Calu3 (cell line): ENCODE results near the gene BACH2. TPM values are rescaled to one million over a fixed set of nuclear protein-coding genes. Genes with fewer than 3 reads are reported as not detected.

ENCODE experiments used
- BruUV-seq: library from RNA; stranded (reverse); fragments of 400-500 nt; replicated peaks from 2 replicates; lab custom pipeline; 2021; lab: Mats Ljungman, UMichigan
- CTCF ChIA-PET: fragments of 300-600 bp; sonication (Branson Sonifier 250); formaldehyde crosslinking; loops from one replicate; lab custom pipeline; 2022; ENCODE audit warnings: antibody characterized with exemption; lab: Charles Lee
- DNase-seq: peaks from one replicate; pipeline ENCODE4 v3.0.0; 2022
- H3K27ac Mint-ChIP-seq: one replicate; pipeline ENCODE4 v1.8.0; 2022; ENCODE audit warnings: mixed read lengths; ENCODE audit not compliant: unreplicated experiment
- H3K27me3 Mint-ChIP-seq: one replicate; pipeline ENCODE4 v1.8.0; 2022; ENCODE audit warnings: mixed read lengths; ENCODE audit not compliant: unreplicated experiment
- H3K36me3 Mint-ChIP-seq: one replicate; pipeline ENCODE4 v1.8.0; 2022; ENCODE audit warnings: mild to moderate bottlenecking, moderate library complexity, mixed read lengths; ENCODE audit not compliant: insufficient read depth, unreplicated experiment
- H3K4me1 Mint-ChIP-seq: one replicate; pipeline ENCODE4 v1.8.0; 2022; ENCODE audit warnings: mild to moderate bottlenecking, low read depth, mixed read lengths; ENCODE audit not compliant: unreplicated experiment
- H3K4me3 Mint-ChIP-seq: one replicate; pipeline ENCODE4 v1.8.0; 2022; ENCODE audit warnings: mild to moderate bottlenecking, low read depth, moderate library complexity, mixed read lengths; ENCODE audit not compliant: unreplicated experiment
- H3K9me3 Mint-ChIP-seq: one replicate; pipeline ENCODE4 v1.8.0; 2022; ENCODE audit warnings: low read depth, mixed read lengths; ENCODE audit not compliant: unreplicated experiment
- CTCF ChIP-seq: fragments of 200-600 bp; IDR thresholded peaks from one replicate; pipeline ENCODE4 v1.8.0; 2022; ENCODE audit warnings: antibody characterized with exemption; ENCODE audit not compliant: unreplicated experiment
- intact Hi-C: fragments of 100-400 bp; cut with micrococcal nuclease; formaldehyde crosslinking; loops from one replicate; pipeline ENCODE4 v1.10.0; 2022; ENCODE audit not compliant: unreplicated experiment
- total RNA-seq: library from RNA; stranded (reverse); gene quantifications from 2 replicates; pipeline ENCODE4 v1.2.3, GENCODE V29; 2022

The BACH2 gene
- total RNA-seq, 1 experiment from 2014 or later: 7.2 TPM

GRCh38 chr6:89955364-89955763 lies 341.3 kb downstream of the BACH2 start:
- no TSS peak for BruUV-seq
- Mint-ChIP-seq H3K36me3 (no peaks in the 10 kb centered on the region), H3K27ac (no peak overlapping the region), H3K4me3 (no peak overlapping the region), H3K4me1 (peaks cover 11% of the 10 kb centered on the region), H3K27me3 (peaks cover 10% of the 10 kb centered on the region), H3K9me3 (no peaks in the 10 kb centered on the region)
- no peak for TF ChIP-seq CTCF
- intact Hi-C loops: no loop called here
- DNase-seq: no peak
- CTCF ChIA-PET: no interaction called here

GRCh38 chr6:89954721-89955148 lies 341.9 kb downstream of the BACH2 start:
- Mint-ChIP-seq H3K27ac (no peak overlapping the region), H3K4me3 (no peak overlapping the region)
- BruUV-seq: no TSS peak

GRCh38 chr6:89952686-89953085 lies 344.0 kb downstream of the BACH2 start:
- CTCF ChIA-PET: no interaction called here
- Mint-ChIP-seq H3K36me3 (no peaks in the 10 kb centered on the region), H3K9me3 (no peaks in the 10 kb centered on the region), H3K27ac (no peak overlapping the region), H3K27me3 (peaks cover 10% of the 10 kb centered on the region), H3K4me1 (peaks cover 11% of the 10 kb centered on the region), H3K4me3 (no peak overlapping the region)
- TF ChIP-seq CTCF: no peak
- BruUV-seq: no TSS peak
- DNase-seq: no peak
- intact Hi-C loops: no loop called here

More at GRCh38 chr6:89954721-89955148, 341.9 kb downstream of the BACH2 start:
- no peak for DNase-seq
- Mint-ChIP-seq H3K9me3 (no peaks in the 10 kb centered on the region), H3K36me3 (no peaks in the 10 kb centered on the region), H3K27me3 (peaks cover 10% of the 10 kb centered on the region), H3K4me1 (peaks cover 11% of the 10 kb centered on the region)
- CTCF ChIA-PET: no interaction called here
- intact Hi-C loops: no loop called here
- TF ChIP-seq CTCF: no peak

GRCh38 chr6:89952105-89952671 lies 344.5 kb downstream of the BACH2 start:
- Mint-ChIP-seq H3K36me3 (no peaks in the 10 kb centered on the region), H3K9me3 (no peaks in the 10 kb centered on the region), H3K27ac (no peak overlapping the region), H3K27me3 (peaks cover 10% of the 10 kb centered on the region), H3K4me3 (no peak overlapping the region), H3K4me1 (peaks cover 11% of the 10 kb centered on the region)
- intact Hi-C loops: no loop called here
- CTCF ChIA-PET: no interaction called here
- no peak for DNase-seq
- TF ChIP-seq CTCF: no peak
- no TSS peak for BruUV-seq
